Activated T-helper 9 cell treated with anti-CD3 and anti-CD28 coated beads, Interleukin-2, amount 50 U/mL, for 16 hours (primary cell): ENCODE data around the gene RAB13.
A peak's percentile ranks its signal among the peaks of the same experiment; 100 is the strongest.

Experiments used
- DNase-seq: peaks from one replicate; pipeline ENCODE4 v3.0.0-alpha.2; 2020; ENCODE audit warnings: low read depth

The RAB13 gene

GRCh38 chr1:153977250-153978240, 8.6 kb downstream of the RAB13 start, which contains the start of gene JTB:
Gene JTB, minus strand, starts transcription at chr1:153977674. Its CDS starts 422 bp downstream, at chr1:153977252.
- DNase-seq, result peak; percentile 76

GRCh38 chr1:153976819-153977249, 9.3 kb downstream of the RAB13 start:
- no peak for DNase-seq

- no peak for DNase-seq
Measured at GRCh38 chr1:153973525-153973924, 12.6 kb downstream of the RAB13 start.

DNA sequence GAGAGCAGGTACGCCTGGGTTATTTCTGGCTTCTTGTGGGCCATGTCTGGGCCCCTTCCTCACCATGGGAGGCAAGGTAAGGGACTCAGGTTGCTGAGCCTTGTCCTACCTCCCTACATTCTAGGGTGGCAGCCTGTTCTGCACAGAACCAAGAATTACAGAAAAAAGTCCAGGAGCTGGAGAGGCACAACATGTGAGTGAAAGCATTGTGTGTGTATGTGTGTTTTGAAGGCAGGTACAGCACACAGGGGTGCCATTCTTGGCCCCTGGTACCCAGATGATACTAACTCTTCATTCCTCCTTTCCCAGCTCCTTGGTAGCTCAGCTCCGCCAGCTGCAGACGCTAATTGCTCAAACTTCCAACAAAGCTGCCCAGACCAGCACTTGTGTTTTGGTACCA, 13.1 kb downstream of the RAB13 start:
- no peak for DNase-seq

GRCh38 chr1:153970346-153970745, 15.8 kb downstream of the RAB13 start:
- DNase-seq, result no peak

DNA sequence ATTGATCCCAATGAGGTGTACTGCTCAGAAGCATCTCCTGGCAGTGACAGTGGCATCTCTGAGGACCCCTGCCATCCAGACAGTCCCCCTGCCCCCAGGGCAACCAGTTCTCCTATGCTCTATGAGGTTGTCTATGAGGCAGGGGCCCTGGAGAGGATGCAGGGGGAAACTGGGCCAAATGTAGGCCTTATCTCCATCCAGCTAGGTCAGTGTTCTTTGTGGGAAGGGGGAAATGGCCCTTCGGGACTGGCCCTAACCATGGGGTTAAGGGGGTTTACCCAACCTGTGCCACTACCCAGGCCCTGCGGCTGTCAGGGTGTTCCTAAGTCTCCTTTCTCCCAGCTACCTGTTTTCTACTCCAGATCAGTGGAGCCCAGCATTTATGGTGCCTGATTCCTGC, 17.2 kb downstream of the RAB13 start:
- no peak for DNase-seq

- no peak for DNase-seq
Measured at GRCh38 chr1:153968408-153968807, 17.7 kb downstream of the RAB13 start.

GRCh38 chr1:153968000-153968363, 18.2 kb downstream of the RAB13 start:
- DNase-seq, result no peak

DNA sequence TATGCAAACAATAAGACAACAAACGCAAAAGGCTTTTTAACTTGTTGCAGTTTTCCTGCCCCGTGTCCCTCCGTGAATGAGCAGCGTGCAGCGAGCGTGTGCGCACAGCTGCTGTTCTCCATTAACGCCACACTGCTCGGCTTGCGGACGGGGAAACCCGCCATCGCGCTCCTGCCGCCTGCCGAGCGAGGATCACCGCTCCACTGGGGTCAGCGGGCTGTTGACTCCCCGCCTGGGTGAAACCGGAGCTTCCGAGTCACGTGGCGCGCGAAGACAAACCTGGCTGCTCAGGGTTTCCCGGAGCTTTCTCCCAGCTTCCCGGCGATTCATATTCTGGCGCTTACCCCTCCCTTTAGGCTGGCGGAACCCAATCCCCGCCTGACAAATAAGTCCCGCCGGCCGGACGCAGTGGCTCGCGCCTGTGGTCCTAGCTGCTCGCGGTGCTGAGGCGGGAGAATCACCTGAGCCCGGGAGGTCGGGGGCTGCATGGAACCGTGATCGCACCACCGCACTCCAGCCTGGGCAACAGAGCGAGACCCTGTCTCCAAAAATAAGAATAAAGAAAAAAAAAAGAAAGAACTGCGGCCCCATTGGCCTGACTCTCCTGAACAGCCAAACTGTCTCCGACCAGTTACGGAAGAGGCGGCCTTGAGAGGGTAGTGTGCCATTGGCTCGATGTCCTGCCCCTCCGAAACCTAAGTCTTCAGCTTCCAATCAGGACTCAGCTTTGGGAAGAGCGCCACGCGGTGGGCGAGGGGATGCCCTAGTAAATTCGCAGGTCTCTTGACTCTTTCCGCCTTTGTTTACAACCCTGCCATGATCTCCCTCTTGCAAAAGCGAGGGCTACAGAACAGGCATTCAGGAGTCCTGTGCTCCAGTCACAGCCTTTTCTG, 18.8 kb downstream of the RAB13 start, which contains the start of gene CREB3L4:
Gene CREB3L4 (plus strand): TSS at position 796 of the 893 bp plus-strand sequence. CDS start 624 bp downstream, outside the sequence.
- peak; percentile 74 for DNase-seq

DNA sequence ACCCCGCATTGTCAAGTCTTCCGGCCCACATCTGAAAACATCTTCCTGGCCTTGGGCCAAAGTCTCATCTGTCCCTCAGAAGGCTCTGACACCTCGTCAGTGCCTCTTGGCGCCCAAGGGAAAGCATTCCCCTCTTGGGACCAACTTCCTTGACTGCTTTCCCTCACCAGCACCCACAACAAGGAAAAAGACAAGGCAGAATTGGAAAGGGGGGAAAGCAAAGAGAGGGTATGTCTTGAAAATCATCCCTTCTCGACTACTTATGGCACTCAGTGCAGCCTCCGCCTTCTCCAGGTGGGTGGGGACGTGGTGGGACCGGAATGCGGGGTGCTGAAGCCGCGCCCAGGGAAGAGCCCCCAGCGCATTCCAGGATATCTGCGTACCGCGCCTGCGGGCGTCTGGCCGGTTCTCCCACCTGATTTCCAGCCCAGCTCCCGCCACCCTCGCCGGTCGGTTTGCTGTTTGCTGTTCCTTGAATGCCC, 22.2 kb downstream of the RAB13 start:
- no peak for DNase-seq

DNA sequence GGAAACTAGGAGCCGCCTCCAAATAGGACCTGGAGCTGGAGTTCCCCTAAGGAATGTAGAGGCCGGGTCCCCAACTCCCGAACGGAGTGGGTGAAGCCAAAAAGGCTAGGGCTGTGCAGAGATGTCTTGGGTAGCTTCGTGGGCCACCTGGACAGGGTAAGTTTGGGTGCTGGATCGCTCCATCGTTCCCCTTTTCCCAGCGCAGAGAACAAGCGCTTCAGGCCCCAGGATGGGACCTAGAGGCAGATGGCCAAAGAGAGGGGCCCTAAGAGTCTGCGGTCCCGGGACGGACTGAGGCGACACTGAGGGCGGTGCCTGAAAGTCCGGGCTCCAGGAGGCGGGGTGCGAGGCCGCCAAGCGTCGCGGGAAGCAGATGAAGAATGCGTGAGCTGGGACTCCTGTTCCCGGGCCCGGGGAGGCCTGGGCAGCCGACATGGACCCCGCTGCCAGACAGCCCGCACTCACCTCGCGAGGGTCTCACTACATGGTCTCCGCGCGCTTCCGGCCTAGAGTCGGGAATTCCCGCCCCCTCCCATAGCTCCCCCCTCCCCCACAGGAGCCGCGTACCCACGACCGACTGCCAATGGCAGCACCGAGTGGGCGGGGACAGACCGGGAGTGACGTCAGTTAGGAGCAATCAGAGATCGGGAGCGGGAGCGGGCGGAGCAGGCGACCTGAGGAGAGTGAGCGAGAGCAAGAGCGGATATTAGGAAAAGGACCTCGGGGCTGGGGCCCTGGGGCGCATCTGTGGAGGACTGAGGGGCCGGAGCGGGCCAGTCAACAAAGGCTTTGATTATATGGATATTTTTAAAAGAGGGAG, 22.9 kb downstream of the RAB13 start, which contains the start of gene SLC39A1:
Gene SLC39A1 (minus strand): TSS at position 508 of the 820 bp plus-strand sequence. CDS start 822 bp downstream, outside the sequence.
- peak; percentile 91 for DNase-seq

DNA sequence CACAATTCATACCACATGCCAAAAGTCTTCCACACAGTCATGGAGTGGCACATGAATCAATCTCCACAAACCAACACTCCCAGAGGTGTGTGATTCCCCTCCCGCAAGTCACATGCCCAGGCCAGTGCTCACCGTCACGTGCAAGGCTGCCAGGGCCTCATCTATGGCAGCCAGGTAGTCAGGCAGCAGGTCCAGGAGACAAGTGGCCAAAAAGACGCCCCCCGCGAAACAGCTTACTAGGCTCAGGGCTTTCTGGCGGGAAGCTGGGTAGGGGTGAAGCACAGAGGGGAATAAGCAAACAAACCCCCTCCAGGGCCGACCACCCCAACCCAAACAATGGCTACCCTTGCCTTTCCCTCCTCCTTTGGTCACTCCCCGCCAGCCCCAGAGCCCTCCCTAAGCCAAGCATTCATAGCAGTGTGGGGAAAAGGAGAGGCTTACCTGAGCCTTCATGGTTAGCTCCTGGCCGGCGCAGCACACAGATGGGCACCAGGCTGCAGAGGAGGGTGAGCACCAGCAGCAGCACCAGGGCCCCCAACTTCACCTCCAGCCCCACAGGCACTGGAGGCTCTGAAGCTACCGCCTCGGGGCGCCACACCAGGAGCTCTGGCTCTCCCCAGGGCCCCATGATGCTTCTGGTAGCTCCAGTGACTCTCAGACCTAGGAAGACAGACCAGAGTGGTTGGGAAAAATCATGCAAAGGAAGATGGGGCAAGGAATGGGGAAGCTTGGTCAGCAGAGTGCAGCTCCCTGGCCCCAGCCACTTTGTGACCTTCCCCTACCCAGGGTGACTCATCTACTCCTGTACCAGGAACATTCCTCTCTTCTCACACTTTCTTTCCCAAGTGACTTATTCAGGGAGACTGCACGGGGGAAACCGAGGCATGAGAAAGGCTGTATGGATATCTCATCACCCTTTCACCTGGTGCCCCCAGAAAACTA, 23.8 kb downstream of the RAB13 start:
- no peak for DNase-seq

DNA sequence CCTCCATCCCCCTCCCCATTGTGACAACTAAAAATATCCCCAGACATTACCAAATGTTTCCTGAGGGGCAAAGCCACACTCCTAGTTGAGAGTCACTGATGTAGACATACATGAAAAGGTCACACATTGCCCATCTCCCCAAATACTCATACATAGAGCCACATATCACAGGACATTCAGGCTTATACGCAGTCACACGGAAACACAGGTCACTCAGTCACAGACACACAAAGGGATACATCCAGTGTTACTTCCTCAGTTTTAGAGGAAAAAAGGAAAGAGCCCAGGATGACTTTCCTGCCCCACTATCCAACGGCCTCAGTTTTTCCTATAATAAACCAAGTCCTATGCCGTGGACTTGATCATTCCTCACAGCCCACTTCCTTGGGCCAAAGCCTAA, 24.7 kb downstream of the RAB13 start:
- DNase-seq, result no peak

- DNase-seq, result no peak
Measured at GRCh38 chr1:153960206-153960605, 25.9 kb downstream of the RAB13 start.

DNA sequence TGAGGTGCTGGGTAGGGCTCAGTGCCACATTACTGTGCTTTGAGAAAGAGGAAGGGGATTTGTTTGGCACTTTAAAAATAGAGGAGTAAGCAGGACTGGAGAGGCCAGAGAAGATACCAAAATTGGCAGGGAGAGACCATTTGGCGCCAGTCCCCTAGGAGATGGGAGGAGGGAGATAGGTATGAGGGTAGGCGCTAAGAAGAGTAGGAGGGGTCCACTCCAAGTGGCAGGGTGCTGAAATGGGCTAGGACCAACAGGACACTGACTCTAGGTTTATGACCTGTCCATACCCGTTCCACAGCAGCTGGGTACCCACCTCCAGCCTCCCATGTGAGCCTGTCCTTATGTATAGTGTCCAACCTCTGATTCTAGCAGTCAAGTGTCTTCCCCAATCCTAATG, 26.7 kb downstream of the RAB13 start:
- no peak for DNase-seq

- no peak for DNase-seq
Measured at GRCh38 chr1:153958961-153959260, 27.2 kb downstream of the RAB13 start.

- DNase-seq, result peak; percentile 95
Measured at GRCh38 chr1:153958111-153958960, 27.8 kb downstream of the RAB13 start, which contains the start of gene CRTC2. Gene CRTC2, minus strand, starts transcription at chr1:153958612. Its CDS starts 115 bp downstream, at chr1:153958497.

DNA sequence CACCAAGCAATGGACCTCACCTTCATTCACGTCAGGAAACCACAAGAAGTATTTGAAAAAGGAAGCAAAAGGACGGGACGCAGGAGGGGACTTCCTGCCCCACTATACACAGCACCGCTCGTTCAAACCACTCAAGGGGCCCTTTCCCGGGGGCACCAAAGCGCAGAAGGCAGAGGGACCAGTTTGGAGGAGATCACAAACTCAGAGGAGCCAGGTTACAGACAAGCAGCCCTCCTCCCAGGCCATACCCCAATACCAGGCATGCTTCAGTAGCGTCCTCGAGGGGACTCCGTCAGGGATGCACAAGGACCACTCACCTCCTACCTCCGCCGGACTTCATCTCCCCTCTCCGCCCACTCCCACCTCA, 28.4 kb downstream of the RAB13 start:
- peak; percentile 26 for DNase-seq

DNA sequence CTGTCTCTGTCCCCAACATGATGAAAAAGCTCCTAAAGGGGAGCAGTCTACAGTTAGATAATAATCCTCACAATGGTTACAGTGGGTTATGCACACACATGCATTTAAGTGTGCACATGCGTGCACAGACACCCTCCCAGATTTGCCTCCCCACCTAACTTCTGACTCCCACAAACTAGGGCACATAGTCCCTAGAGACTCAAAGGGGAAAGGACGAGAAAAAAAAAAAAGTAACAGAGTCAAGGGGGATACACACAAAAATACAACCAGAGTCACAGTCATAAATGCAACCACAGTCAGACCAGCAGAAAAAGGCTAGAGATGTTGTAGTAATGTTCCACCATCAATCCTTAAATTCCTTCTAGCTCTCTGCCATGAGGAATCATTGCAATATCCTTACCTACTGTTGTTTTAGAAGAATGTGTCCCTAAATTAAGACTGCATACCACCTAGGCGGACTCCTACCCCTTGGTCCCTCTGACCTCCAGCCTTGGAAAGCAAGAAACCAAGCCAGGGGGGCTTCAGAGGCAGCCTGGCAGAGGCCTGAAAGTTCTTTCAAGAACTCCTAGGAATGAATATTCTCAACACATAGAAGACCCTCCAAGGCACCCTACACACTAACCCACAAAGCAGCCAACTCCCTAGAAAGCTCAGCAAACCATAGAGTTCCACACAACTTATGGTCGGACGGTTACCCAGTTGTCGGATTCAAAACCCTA, 29.0 kb downstream of the RAB13 start:
- DNase-seq, result no peak
